Endometrium (tissue), 2 donors: ENCODE results near the gene TCEA3.
"Not testable (repeated sequence)": the region's sequence is repeated elsewhere in the genome, so short reads cannot be mapped to it uniquely, and the experiment has no call there.

Experiments
- FAIRE-seq: peaks from 2 replicates; lab custom pipeline; 2012; peaks lifted over from hg19 to GRCh38; lab: Jason Lieb, UNC
- donor health status: control.
- donor health status: control.

Gene TCEA3

DNA sequence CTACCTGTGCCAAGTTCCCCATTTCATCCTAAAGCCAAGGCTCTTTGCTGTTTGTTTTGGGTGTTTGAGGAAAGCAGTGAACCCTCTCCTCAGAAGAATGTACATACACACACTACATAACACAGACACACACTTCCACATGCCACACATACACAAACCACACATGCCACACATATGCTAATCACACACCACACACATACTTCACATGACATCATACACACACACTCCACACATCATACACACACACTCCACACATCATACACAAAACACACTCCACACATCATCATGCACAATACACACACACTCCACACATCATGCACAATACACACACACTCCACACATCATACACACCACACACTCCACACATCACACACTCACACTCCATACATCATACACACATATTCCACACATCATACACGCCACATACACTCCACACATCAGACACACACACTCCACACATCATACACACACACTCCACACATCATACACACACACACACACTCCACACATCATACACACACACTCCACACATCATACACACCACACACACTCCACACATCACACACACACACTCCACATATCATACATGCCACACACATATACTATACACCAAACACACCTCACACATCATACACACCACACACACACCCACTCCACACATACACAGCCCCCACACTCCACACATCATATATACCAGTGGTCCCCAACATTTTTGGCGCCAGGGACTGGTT, 32.3 kb downstream of the TCEA3 start:
- FAIRE-seq = peak; percentile 26

DNA sequence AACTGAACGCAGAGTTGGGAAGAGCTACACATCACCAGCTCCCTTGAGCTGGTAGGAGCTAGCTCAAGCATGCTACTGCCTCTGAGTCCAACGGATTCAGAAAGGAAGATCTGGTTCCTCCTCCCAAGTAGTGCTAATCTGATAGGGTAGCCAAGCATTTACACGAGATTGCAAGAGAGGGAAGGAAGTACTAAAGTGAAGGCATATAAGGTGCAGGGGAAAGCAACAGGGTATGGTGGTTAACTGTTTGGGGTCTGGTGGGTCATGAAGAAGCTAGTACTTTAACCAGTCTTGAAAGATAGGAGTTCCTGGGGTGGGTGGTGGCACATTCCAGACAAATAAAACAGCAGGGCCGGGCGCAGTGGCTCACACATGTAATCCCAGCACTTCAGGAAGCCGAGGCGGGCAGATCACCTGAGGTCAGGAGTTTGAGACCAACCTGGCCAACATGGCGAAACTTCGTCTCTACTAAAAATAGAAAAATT, 34.7 kb downstream of the TCEA3 start:
- FAIRE-seq = no peak

DNA sequence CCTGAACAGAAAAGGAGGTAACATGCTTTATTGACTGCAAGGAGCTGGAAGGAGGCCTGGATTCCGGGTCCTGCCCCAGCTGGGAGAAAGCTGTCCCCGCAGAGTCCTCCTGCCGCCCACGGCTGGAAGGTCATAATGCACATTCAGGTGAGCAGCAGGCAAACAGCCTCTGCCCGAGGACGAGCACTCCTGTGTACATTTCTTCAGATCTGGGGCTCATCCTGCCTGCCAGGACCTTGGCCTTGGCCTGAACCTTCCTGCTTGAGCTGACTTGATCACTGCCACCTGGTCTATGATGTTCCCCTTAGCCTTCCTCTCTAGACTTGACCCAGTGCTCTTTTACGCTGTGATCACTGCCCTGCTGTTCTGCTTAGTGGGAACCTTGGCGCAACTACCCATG, 37.1 kb downstream of the TCEA3 start:
- no peak for FAIRE-seq

DNA sequence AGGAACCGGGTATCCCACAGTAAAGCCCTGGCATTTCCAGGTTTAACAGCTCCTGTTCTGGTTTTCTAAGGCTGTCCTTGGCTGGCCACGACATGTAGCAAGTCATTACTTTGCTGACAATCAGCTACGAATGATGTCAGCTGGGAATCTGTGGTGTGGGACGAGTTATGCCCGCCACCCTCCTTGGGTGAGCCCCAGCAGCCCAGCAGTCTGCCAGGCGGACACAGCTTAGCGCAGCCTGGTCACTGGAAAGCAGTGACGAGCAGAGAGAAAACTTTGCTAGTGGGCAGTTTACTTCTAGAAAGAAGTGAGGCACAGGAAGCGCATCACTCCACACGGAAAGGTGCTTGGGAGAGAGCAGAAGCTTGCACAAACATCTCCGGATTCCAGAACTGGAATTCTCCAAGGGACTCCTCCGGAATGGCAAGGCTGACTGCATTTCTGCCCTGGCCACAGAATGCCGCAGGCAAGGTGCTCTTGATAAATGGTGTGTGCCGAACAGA, 39.4 kb downstream of the TCEA3 start:
- FAIRE-seq = no peak

DNA sequence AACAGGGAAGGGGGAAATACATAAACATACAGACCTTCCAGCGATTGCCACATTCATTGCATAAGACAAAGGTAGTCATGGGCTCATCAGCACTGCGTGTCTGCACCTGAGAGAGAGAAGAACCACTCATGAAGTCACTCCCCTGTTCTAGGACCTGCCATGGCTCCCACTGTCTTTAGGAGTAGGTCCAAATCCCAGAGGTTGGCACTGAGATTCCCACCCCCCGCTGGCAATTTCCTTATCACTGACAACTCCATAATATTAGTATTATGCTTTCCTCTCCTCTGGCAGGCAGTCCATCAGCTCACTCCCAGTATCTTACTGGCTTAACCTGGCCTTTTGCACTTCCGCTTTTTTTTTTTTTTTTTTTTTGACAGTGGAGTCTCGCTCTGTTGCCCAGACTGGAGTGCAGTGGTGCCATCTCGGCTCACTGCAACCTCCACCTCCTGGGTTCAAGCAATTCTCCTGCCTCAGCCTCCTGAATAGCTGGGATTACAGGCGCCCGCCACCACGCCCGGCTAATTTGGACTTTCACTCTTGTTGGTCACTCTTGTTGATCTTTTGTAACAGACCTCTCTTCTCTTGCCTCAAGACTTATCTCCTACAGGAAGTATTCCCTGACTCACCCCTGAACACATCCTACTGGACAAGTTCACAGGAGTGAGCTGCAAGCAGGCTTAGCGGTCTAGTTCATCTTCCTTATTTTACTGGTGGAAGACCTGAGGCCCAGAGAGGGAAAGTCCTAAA, 40.1 kb downstream of the TCEA3 start:
- no peak for FAIRE-seq

DNA sequence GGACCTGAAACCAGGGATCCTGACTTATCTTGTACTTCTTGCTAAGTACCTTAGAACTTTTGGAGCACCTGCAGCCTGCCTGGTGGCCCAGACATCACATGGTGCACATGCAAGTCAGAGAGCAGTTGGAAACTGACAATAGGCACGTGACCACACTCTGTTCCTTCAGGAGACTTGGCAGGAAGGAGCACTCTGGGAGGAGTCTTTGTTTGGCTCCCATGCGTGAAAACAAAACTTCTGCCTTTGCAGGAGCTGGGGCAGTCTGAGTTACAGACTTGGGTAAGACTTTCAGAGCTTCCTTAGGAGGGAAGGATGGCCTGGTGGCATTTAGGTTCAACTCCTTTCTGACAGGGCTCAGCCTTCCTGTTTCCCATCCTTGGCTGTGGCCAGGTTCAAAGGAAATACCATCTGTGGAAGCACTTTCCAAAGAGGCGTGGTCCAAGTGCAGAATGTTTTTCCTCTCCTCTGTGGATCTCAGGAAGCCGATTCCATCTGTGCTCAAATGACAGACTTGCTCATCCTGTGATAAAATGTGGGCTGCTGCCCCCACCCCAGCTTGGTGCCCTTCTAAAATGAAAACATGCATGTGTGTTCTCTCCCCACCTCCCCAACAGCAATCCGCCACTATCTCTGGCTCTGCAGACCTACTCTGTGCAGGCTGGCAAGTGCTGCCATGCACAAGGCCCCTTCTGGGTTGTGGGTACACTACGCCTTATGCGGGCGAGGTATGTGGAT, 40.8 kb downstream of the TCEA3 start:
- no peak for FAIRE-seq

DNA sequence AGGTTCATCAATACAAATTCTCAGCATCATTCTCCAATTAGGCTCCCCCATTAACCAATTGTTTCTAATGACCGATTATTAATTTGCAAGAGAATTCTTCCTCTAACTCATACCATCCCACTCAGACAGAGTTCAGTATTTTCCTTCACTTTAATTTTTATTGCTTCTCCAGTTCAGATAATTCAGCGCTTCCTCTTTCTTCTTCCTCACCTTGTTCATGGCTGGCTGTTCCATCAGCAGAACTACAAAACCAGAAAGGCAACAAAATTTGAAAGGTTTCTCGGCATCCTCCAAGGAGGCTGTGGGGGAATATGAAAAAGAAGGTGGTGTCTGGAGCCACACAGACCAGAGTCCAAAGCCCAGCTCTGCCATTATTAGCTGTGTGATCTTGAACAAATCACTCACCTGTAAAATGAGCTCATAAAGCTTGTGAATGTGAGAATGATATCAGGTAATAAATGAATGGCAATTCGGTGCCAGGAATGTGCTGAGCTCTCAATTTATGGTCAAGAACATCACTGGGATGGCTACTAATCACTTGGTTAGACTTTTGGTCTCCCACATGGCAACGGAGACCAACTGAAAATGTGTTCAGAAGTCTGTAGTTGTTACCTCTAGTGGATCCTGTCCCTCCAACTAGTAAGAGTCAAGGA, 43.2 kb downstream of the TCEA3 start:
- FAIRE-seq = no peak

DNA sequence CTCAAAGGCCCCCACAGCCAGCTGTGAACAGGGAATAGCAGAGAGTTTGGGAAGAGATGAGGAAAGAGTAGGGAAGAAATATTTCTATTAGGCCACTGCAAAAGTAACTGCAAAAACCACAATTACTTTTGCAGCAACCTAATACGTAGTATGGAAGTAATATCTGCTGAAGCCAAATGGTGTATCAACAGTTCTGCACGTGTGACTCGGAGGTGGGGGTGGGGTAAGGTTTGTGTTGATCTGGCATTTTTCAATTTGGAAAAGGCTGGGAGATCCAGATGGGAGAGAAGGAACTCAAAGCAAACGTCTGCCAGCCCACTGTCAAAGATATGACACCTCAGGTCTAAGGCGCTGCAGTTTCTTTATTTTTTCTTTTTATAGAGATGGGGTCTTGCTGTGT, 43.8 kb downstream of the TCEA3 start:
- FAIRE-seq = no peak

DNA sequence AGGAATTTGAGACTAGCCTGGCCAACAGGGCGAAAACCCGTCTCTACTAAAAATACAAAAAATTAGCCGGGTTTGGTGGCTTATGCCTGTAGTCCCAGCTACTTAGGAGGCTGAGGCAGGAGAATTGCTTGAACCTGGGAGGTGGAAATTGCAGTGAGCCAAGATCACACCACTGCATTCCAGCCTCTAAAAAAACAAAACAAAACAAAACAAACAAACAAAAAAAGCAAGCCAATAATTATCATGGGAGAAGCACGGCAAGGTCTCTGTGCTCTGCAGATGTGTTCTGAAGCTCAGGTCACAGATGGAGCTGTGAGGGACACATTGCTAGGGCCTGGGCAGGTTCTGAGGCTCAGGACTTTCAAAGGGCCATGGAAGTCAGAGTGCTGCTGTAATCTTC, 44.3 kb downstream of the TCEA3 start:
- FAIRE-seq = not testable (repeated sequence)

DNA sequence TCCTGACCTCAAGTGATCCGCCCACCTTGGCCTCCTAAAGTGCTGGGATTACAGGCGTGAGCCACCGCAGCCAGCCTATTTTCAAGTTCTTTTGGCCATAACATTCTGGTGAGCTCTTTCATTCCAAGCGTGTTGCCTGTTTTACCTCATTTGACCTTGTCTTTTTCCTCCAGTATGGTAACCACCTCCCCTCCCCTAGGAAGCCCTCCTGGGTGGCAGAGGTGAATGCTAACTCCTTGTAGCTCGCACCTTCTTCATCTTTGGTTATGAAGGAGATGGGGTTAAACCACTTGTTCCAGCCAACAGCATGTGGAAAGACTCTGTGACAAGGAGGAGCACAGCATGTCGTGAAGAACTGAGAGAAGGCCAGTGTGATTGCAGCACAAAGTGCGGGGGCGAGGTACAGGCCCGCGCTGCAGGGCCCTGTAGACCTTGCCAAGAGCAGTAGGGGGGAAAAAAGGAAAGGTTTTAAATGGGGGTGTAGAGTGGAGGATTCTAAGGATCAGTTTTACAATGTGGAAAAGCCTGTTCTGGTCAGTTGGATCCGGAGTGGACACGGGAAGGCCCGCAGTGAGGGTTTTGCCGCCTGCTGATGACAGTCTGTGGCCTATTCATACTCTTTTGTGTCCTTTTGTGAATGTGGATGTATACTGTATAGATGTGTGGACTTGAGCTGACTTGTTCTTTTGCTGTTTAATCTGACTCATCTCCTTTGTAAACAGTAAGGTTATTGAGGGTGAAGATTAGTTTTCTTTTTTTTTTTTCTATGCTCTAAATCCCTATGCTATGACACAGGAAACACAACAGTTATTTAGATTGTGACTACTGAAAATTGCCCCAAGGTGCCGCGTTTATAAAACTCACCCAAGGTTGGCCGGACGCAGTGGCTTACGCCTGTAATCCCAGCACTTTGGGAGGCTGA, 47.4 kb downstream of the TCEA3 start:
- no peak for FAIRE-seq

DNA sequence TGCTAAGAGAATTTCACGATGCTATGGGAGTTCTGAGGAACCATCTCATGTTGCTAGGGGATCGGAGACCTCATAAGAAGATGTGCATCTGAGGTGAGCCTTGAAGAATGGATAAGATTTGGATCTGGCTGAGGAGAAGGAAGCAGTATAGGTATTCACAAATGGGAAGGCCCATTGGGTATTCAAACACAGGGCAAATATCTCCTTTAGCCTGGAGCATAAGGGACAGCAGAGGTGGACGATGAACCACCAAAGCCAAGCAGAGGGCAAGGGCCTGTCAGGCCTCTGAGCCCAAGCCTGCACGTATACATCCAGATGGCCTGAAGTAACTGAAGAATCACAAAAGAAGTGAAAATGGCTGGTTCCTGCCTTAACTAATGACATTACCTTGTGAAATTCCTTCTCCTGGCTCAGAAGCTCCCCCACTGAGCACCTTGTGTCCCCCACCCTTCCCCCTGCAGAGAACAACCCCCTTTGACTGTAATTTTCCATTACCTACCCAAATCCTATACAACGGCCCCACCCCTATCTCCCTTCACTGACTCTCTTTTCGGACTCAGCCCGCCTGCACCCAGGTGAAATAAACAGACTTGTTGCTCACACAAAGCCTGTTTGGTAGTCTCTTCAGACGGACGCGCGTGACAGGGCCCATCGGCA, 50.3 kb downstream of the TCEA3 start:
- not testable (repeated sequence) for FAIRE-seq

DNA sequence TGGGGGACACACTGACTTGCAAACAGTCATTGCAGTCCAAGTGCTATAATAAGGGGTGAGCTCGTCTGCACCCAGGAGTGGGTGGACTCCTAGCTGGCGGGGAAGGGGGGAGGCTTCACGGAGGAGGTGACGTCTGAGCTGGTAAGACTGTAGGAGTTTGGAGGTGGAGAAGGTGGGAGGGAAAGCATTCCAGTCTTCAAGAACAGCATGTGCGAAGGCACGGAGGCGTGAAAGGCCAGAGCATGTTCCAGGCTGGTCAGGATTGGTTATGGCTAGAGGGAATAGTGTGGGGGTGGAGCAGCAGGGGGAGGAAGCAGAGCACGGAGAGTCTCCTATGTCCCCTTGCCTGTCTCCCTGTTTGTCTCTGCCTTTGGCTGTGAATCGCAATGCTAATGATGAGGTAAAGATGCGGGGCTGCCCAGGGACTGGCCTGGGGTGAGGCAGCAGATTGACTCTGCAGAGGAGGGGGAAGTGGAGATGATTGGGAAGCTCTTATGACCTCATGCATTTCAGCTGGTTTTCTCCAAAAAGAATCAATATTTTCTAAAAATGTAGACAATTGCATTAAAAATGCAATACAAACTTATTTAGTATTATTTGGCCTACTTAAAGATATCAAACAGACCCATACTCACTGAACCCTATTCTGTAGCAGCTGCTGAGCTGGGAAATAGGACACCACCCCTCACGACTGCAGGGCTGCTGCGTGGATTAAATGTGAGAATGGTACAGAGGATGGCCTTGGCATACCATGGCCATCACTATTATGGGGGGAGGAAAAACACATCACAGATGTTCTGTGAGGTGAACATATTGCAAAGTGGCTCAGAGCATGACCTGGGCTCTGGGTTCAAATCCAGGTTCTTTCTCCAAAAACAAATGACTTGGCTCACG, 52.3 kb downstream of the TCEA3 start:
- no peak for FAIRE-seq

DNA sequence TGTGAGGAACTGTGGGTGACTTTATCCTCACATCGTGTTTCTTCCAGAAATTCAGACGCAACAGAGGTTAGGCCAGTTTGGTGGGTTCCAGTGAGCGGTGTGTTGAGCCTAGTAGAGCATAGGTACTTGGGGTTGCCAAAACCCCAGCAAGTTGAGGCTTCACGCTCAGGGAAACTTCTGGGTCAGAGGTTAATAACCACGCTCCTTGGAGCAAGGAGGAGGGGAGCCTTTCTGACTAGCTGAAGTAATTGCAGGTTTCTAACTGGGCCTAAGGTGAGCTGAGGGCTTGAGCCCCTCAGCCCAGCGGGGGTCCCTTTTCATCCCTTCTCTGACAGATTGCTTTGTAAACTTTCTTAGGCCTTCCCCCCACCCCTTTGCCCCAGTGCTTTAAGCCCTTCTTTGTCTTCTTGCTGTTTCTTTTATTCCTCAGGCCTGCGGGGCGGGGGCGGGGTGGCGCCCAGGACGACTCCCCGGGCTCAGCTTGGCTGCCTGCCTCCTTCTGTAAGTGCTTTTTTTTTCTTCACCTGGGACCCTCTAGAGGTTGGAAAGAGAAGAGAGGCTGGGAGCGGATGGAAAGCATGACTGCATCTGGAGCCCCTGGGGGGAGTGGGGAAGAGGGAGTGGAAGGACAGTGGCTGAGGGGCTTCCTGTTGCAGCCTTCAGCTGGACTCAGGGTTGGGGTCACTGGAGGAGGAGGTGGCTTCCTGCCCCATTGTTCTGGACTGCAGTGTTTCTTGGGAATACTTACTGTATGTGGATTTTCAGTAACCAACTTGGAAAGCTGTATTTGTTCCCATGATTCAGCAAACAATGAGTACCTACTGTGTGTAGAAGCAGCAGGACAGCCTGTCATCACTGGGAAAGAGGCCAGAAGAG, 53.6 kb downstream of the TCEA3 start:
- no peak for FAIRE-seq

DNA sequence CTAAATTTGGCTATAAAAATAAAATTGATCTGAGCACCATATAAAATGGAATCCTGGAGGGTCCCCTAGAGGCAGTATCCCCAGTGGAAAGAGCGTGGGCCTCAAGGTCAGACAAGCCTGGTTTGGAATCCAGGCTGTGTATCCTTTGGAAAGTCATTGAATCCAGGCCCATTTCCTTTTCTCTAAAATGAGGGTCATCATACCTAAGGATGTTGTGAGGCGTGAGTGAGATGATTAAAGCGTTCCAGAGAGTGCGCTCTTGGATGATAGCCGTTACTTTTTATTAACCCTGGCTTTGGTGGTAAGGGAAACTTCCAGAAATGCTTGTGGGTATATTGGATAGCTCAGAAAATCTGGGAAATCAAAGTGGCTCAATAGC, 54.2 kb downstream of the TCEA3 start:
- FAIRE-seq = no peak

DNA sequence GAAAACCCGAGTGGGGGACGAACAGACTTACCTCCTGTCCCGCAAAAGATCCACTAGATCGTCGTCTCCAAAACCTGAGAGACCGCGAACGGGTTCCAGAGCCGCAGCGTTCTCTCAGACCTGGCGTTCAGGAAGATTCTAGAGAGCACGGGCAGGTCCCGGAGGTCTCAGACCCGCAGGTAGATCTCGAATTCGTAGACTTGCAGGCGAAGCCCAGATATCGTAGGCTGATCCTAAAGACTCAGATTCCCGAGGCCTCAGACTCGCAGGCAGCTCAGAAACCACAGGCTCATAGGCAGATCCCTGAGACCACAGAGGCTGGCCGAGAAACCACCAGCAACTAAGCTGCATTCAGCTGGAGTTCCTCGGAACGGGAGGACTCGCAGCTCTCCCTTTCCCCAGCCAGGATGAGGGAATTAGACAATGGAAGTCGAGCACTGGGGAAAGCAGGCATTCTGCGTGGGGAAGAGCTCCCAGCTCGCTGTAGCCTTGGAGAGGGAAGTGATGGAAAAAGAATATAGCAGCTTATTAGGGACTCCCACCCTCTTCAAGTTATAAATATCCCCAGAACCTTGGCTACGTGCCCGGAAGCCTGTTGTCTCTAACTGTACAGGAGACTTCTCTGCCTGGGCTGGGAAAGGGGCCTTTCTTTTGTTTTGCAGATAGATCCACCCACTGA, 55.1 kb downstream of the TCEA3 start, which contains the start of gene ZNF436:
TSS of gene ZNF436 (minus strand) at position 502 of the 679 bp plus-strand sequence. CDS start 1,831 bp downstream, outside the sequence.
- FAIRE-seq = peak; percentile 86

DNA sequence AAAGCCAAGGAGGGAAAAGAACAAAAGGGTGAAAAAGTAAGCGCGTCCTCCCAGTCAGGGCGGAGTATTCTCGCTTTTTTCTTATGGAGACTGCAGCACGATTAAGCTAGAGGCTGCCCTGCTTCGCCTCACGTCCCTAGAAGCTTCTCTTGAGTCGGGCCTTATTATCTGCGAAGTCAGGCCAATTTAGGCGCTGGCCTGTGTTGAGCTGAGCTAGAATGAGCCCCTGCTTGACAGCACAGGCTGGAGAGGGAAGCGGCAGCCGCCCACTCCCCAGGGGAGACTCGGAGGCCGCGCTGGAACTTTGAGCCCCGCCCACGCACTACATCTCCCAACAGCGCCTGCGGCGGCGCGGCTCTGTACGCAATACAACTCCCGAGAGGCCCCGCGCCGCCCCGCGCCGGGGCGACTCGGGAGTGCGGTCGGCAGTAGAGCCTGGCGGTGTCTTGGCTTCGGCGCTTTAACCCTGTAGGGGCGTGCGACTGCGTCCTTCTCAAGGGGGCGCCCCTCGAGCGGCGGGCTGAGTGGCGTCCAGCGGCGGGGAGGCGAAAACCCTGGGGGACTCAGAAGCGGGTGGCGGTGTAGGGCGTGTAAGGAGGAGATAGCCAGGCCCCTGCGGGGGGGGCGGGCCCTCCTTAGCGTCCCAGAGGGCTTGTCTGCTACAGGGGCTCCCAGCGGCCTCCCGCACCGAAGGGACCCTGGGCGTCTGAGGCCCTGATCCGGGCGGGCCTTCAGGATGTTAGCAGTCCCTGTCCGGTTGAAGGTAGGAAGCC, 55.8 kb downstream of the TCEA3 start:
- FAIRE-seq = no peak
